GM12878 (cell line): Measurements from ENCODE around the gene TTLL10. TPM values are rescaled to one million over a fixed set of nuclear protein-coding genes. Genes with fewer than 3 reads are reported as not detected.

Source experiments
- ATAC-seq: fragments of 200-7000 bp; cut with Tn5 transposase; 3 replicates; pipeline ENCODE4 v1.9.1; 2020; ENCODE audit warnings: mild to moderate bottlenecking, moderate library complexity
- BruUV-seq: library from RNA; stranded (reverse); fragments of 400-500 nt; replicated peaks from 2 replicates; lab custom pipeline; 2021; lab: Mats Ljungman, UMichigan
- CTCF ChIA-PET: fragments of 300-600 bp; sonication (Branson Sonifier 250); formaldehyde crosslinking; extraction: SDS; loops from one replicate; lab custom pipeline; 2021; ENCODE audit warnings: inconsistent platforms; lab: Yijun Ruan, JAX
- POLR2A ChIA-PET: fragments of 350-600 bp; formaldehyde crosslinking; extraction: SDS; loops from one replicate; lab custom pipeline; 2021; ENCODE audit warnings: inconsistent platforms; lab: Charles Lee
- RAD21 ChIA-PET: fragments of 300-600 bp; sonication (Branson Sonifier 250); formaldehyde crosslinking; loops from one replicate; lab custom pipeline; 2023; ENCODE audit warnings: antibody characterized with exemption; ENCODE audit not compliant: unreplicated experiment; lab: Charles Lee
- SMC1A ChIA-PET: fragments of 300-600 bp; sonication (Branson Sonifier 250); formaldehyde crosslinking; loops from one replicate; lab custom pipeline; 2023; ENCODE audit not compliant: unreplicated experiment, uncharacterized antibody; lab: Charles Lee
- DNase-seq: peaks from one replicate; pipeline ENCODE4 v3.0.0-alpha.2; 2011; ENCODE audit warnings: low read depth, low spot score
- FAIRE-seq: peaks from 3 replicates; lab custom pipeline; 2011; peaks lifted over from hg19 to GRCh38; lab: Jason Lieb, UNC
- H2AFZ ChIP-seq: 2 replicates; pipeline ENCODE4 v1.6.0; 2011; ENCODE audit warnings: low read depth, low read length, control low read depth; ENCODE audit not compliant: control insufficient read depth
- H3K27ac ChIP-seq: 2 replicates; pipeline ENCODE4 v1.5.1; 2011; ENCODE audit warnings: control low read depth; ENCODE audit not compliant: control insufficient read depth, insufficient read depth
- H3K27me3 ChIP-seq, 2 experiments: replicated peaks in 1 of 2; 2 replicates each; pipeline versions ENCODE4 v1.6.0 to v1.6.1; 2011; ENCODE audit warnings: low read length in 1 of 2; ENCODE audit not compliant: control insufficient read depth in 2 of 2, insufficient read depth in 2 of 2
- H3K36me3 ChIP-seq, 2 experiments: 2 replicates each; pipeline ENCODE4 v1.5.1; 2011; ENCODE audit warnings: low read length in 1 of 2; ENCODE audit not compliant: control insufficient read depth in 2 of 2, insufficient read depth in 2 of 2
- H3K4me1 ChIP-seq: 2 replicates; pipeline ENCODE4 v1.6.1; 2011; ENCODE audit warnings: mild to moderate bottlenecking, low read length, moderate library complexity, mixed read lengths; ENCODE audit not compliant: control insufficient read depth, insufficient read depth
- H3K4me2 ChIP-seq: 2 replicates; pipeline ENCODE4 v1.6.0; 2011; ENCODE audit warnings: control low read depth; ENCODE audit not compliant: control insufficient read depth, insufficient read depth
- H3K4me3 ChIP-seq: fragments of 200-600 bp; sonication (generic); 2 replicates; pipeline ENCODE4 v1.5.1; 2016
- H3K79me2 ChIP-seq: 2 replicates; pipeline ENCODE4 v1.6.0; 2011; ENCODE audit warnings: low read length; ENCODE audit not compliant: control insufficient read depth, insufficient read depth
- H3K9ac ChIP-seq: 2 replicates; pipeline ENCODE4 v1.8.0; 2011; ENCODE audit warnings: low read length, control low read depth, mixed read lengths; ENCODE audit not compliant: control insufficient read depth, insufficient read depth
- H3K9me3 ChIP-seq: replicated peaks from 3 replicates; pipeline ENCODE4 v1.5.1; 2011; ENCODE audit warnings: mild to moderate bottlenecking, low read length; ENCODE audit not compliant: control insufficient read depth, insufficient read depth
- H4K20me1 ChIP-seq: 2 replicates; pipeline ENCODE4 v1.6.0; 2011; ENCODE audit not compliant: control insufficient read depth, insufficient read depth
- BCL11A ChIP-seq: IDR thresholded peaks from 2 replicates; pipeline ENCODE4 v1.6.1; 2011; ENCODE audit warnings: low read depth, low read length
- CBFB ChIP-seq: IDR thresholded peaks from 2 replicates; pipeline ENCODE4 v1.6.1; 2016; ENCODE audit warnings: antibody characterized with exemption, low read depth
- CREB1 ChIP-seq: IDR thresholded peaks from 2 replicates; pipeline ENCODE4 v1.6.1; 2012; ENCODE audit warnings: low read depth, mild to moderate bottlenecking, inconsistent platforms
- CREM ChIP-seq: IDR thresholded peaks from 2 replicates; pipeline ENCODE4 v1.6.1; 2014; ENCODE audit warnings: antibody characterized with exemption, low read depth
- EGR1 ChIP-seq, 2 experiments: IDR thresholded peaks; 1 replicate in 1 of 2; 2 replicates in 1 of 2; pipeline ENCODE4 v1.6.1; 2011 to 2012; ENCODE audit warnings: low read depth in 2 of 2, low read length in 2 of 2, borderline replicate concordance in 1 of 2, mild to moderate bottlenecking in 1 of 2, moderate library complexity in 1 of 2
- IRF3 ChIP-seq: fragments of 450-650 bp; IDR thresholded peaks from 2 replicates; pipeline ENCODE4 v1.6.1; 2014; ENCODE audit warnings: mild to moderate bottlenecking
- NR2C1 ChIP-seq: fragments of 450-650 bp; IDR thresholded peaks from 2 replicates; pipeline ENCODE4 v1.6.1; 2017; ENCODE audit warnings: antibody characterized with exemption, mild to moderate bottlenecking, moderate library complexity
- NR2F1 ChIP-seq: fragments of 450-650 bp; conservative IDR thresholded peaks from 2 replicates; pipeline ENCODE4 v1.6.1; 2017; ENCODE audit warnings: mild to moderate bottlenecking
- PAX5 ChIP-seq: IDR thresholded peaks from 2 replicates; pipeline ENCODE4 v1.6.1; 2011; ENCODE audit warnings: low read depth, low read length, borderline replicate concordance
- PRDM15 ChIP-seq: fragments of 450-650 bp; formaldehyde crosslinking; IDR thresholded peaks from 2 replicates; pipeline ENCODE4 v1.4.0; 2020; ENCODE audit warnings: mild to moderate bottlenecking, moderate library complexity
- RELA ChIP-seq: fragments of 450-650 bp; IDR thresholded peaks from 2 replicates; pipeline ENCODE4 v1.8.0; 2014; ENCODE audit warnings: borderline replicate concordance; ENCODE audit not compliant: partially characterized antibody
- SIX5 ChIP-seq: IDR thresholded peaks from 2 replicates; pipeline ENCODE4 v1.6.1; 2011; ENCODE audit warnings: mild to moderate bottlenecking, low read depth, low read length, moderate library complexity; ENCODE audit not compliant: severe bottlenecking
- SP1 ChIP-seq: IDR thresholded peaks from one replicate; pipeline ENCODE4 v1.6.1; 2011; ENCODE audit warnings: low read depth, low read length
- ZNF687 ChIP-seq: fragments of 450-650 bp; IDR thresholded peaks from 2 replicates; pipeline ENCODE4 v1.6.1; 2017; ENCODE audit warnings: mild to moderate bottlenecking, moderate library complexity
- WGBS: methylation state at CpG from one replicate; pipeline ENCODE4 v1.1.6; 2016; ENCODE audit warnings: low lambda C conversion rate; ENCODE audit not compliant: insufficient replicate concordance, insufficient coverage; ENCODE audit errors: missing lambda C conversion rate; 5-methylcytosine and 5-hydroxymethylcytosine counted together
- in situ Hi-C: fragments of 300-500 bp; cut with MboI; formaldehyde crosslinking; loops from 9 replicates; pipeline ENCODE4 v1.14.3; 2018; ENCODE audit warnings: mixed read lengths
- intact Hi-C: fragments of 100-400 bp; cut with micrococcal nuclease; formaldehyde crosslinking; loops from one replicate; pipeline ENCODE4 v1.14.2; 2022; ENCODE audit not compliant: unreplicated experiment
- polyA plus RNA-seq, 11 experiments: library from polyadenylated mRNA; depleted of rRNA in 4 of 11; unstranded in 6 of 11; stranded (reverse) in 5 of 11; fragments of >200 nt; fragmentation: Nextera tagmentation in 4 of 11; fragmentation: Illumina TruSeq in 1 of 11; extraction: Ambion mirVana in 4 of 11; extraction: Trizol in 1 of 11; gene quantifications; 1 replicate in 1 of 11; 2 replicates in 10 of 11; pipeline versions ENCODE4 v1.2.1 to v1.2.3, GENCODE V29; 2011 to 2016; ENCODE audit warnings: inconsistent platforms in 2 of 11, missing spikeins in 2 of 11, low read depth in 1 of 11
- total RNA-seq, 4 experiments: library from RNA; depleted of rRNA in 3 of 4; stranded (reverse); fragments of >200 nt in 3 of 4; fragmentation: Illumina TruSeq in 1 of 4; extraction: Trizol in 1 of 4; gene quantifications; 2 replicates each; pipeline versions ENCODE4 v1.2.1 to v1.2.3, GENCODE V29; 2013 to 2021

Gene TTLL10
- total and polyA plus RNA-seq, 10 of the 15 experiments (the other 5 are each of a cell fraction or from before 2014, with no cell fraction given): not detected

GRCh38 chr1:1137256-1138045 is 36.2 kb upstream of the TTLL10 start:
- H3K9ac ChIP-seq: no peak overlapping the region
- no peak overlapping the region; the same call in 1 of the 2 replicates for H2AFZ ChIP-seq
- H3K4me3 ChIP-seq: 0 out of 2 replicates have a peak overlapping the region, but pooled peaks have one; percentile 22
- DNase-seq (no peak), FAIRE-seq (no peak), ATAC-seq (peak; percentile 93)
- H3K79me2 ChIP-seq: no peaks in the 10 kb centered on the region
- H4K20me1 ChIP-seq: no peaks in the 10 kb centered on the region
- POLR2A ChIA-PET: interaction anchor here (0.5 to 1.7 kb wide), 5 partner anchors 9 to 124 kb away, joined by 3 to 5 read pairs (median 4); partner anchors contain the start of gene ISG15
- WGBS: 15% methylated on average over 15 of the region's 36 CpGs
- intact Hi-C loops: no loop called here
- SMC1A ChIA-PET: interaction anchor here (0.6 kb wide), 2 partner anchors 15 to 23 kb away, joined by 3 read pairs; no protein-coding TSS in a partner anchor
- H3K9me3 ChIP-seq: no peaks in the 10 kb centered on the region
- no peak overlapping the region for H3K27ac ChIP-seq
- no peaks in the 10 kb centered on the region for H3K27me3 ChIP-seq
- RAD21 ChIA-PET: interaction anchor here (0.7 to 2.2 kb wide), 5 partner anchors 15 to 113 kb away, joined by 4 to 9 read pairs (median 5); no protein-coding TSS in a partner anchor
- H3K4me2 ChIP-seq: peak overlapping the region; percentile 62
- no TSS peak for BruUV-seq
- H3K4me1 ChIP-seq: peaks cover 10% of the 10 kb centered on the region
- CTCF ChIA-PET: interaction anchor here (1.4 to 1.9 kb wide), 2 partner anchors 15 to 113 kb away, joined by 5 to 8 read pairs; no protein-coding TSS in a partner anchor
- in situ Hi-C loops: no loop called here
- H3K36me3 ChIP-seq: no peaks in the 10 kb centered on the region
- TF ChIP-seq SIX5 (no peak), NR2C1 (no peak), RELA (peak; percentile 32), NR2F1 (0 out of 2 replicates have a peak, but pooled peaks have one; percentile 14), CREB1 (0 out of 2 replicates have a peak, but pooled peaks have one; percentile 36), BCL11A (no peak; the same call in 1 of the 2 replicates), EGR1 (IDR thresholded peaks at IDR 0.05; ENCODE audit: borderline replicate concordance in 1 of 2, low read depth in 2 of 2, low read length in 2 of 2) (peak in 1 of 2 experiments; percentile 60; a peak in 1 of 3 replicates), PRDM15 (CRISPR knock-in tag) (no peak), CBFB (peak; percentile 80), ZNF687 (no peak), PAX5 (peak; percentile 51; the same call in 1 of the 2 replicates), SP1 (peak; percentile 57), CREM (peak; percentile 44; the same call in 1 of the 2 replicates), IRF3 (no peak)
